Activated CD4-positive, alpha-beta T cell treated with anti-CD3 and anti-CD28 coated beads, Interleukin-2, amount 50 U/mL, for 16 hours (primary cell): ENCODE data around the gene OPN1SW.

Experiments
- DNase-seq: peaks from one replicate; pipeline ENCODE4 v3.0.0-alpha.2; 2020

OPN1SW gene, protein sequence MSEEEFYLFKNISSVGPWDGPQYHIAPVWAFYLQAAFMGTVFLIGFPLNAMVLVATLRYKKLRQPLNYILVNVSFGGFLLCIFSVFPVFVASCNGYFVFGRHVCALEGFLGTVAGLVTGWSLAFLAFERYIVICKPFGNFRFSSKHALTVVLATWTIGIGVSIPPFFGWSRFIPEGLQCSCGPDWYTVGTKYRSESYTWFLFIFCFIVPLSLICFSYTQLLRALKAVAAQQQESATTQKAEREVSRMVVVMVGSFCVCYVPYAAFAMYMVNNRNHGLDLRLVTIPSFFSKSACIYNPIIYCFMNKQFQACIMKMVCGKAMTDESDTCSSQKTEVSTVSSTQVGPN

DNA sequence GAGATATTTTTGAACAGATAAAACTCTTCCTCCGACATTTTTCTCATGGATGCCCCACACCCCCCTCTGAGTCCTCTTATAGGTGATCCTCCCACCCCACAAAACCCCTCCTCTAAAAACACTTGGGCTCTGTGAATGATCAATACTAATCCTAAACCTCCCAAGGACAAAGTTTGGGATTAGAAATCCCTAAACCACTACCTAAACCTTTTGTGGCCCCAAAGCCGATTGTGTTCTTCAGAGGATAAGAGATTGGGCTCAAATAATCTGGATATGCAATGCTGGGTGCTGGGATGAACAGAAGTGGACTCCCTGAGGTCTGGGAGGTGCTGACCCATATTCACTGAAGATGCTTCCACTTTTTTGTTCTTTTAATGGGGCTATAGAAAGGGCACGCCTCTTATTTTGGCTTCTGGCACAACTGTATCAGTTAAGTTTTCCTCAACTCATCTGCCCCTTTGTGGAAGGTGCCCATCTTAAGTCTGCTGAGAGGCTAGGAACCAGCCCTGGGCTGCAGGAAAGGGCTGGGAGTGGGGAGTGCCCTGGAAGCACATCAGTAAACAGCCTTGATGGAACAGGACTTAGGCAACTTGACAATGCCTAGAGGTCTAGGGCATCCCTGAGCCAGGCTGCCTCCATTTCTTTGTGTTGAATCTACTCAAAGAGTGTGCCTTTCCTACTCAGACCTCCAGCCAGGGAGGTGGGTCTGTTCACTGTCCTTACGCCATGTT, at the start of gene OPN1SW:
OPN1SW (minus strand) TSS at position 51 of the 731 bp plus-strand sequence; CDS start at position 38, 13 bp downstream.
- no peak for DNase-seq

DNA sequence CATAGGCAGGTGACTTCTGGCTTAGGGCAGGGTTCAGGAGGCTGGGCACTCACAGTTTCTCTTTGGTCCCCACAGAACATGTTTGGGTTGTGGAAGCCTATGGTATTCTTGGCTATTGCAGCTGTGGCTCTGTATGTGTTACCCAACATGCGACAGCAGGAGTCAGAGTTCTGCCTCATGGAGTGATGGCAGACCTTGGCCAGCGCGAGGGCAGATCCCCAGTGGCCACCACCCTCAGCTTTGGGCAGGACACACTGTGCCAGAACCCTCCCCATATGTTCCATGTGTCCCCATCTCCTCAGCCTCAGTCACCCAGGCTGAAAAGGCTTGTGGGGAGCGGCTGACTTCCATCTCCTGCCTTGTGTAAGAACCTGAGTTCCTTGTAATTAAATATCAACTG, 46.1 kb upstream of the OPN1SW start:
- no peak for DNase-seq

DNA sequence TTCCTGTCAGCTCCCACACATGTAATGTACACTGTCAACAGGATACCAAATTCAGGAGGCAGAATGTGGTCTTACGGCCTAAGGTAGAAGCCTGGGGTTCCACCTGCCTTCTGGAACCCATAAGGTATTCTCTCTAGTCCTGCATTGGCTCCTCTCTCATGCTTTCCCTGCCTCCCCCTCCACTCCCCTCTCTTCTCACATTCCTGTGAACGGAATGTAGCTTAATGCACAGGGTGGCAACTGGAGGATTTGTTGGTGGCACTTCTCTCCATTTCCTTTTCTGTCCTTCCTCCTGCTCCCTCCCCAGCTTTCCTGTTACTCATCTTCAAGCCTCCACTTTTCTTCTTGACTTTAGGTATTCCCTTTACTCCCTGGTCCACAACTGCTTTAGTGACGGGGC, 43.1 kb upstream of the OPN1SW start:
- no peak for DNase-seq

DNA sequence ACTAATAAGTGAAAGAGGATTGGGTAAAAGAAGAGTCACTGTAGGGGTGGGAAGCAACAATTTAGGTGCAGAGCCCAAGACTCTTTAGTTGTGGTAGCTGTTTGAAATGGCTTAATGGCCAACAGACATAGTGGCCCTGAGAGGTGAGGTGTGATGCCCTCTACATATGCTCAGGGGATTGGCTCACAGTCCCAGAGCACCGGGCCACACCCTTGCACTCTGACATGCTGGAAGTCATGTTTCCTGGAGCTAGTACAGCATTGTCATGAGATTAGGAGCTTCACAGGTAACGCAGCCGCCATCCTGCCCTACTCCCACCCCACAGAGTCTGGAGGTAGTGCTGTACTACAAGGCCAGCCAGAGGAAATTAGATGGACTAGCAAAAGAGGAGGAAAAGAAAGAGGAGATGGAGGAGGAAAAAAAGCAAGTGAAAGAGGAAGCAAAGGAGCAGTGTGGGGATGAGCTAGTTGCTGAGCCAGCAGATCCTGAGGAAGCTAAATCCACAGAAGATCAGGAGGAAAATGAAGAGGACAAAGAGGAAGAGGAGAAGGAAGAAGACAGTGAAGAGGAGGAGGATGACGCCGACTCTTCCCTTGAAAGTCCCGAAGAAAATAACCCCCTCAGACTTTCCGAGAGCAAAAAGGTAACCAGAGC, 39.8 kb upstream of the OPN1SW start:
- no peak for DNase-seq

DNA sequence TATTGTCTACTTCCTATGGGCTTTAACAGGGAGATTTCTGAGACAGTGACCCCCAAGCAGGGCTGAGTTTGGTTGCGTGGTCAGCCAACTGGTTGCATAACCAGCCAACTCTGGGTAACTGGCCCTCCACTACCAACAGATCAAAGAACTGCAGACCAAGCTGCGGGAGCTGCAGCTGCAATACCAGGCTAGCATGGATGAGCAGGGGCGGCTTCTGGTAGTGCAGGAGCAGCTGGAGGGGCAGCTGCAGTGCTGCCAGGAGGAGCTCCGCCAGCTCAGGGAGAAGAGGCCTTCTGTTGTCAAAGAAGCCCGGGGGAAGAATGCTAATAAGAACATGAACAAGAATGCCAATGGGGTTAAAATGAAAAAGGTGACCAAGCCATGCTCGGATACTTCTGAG, 38.9 kb upstream of the OPN1SW start:
- no peak for DNase-seq

DNA sequence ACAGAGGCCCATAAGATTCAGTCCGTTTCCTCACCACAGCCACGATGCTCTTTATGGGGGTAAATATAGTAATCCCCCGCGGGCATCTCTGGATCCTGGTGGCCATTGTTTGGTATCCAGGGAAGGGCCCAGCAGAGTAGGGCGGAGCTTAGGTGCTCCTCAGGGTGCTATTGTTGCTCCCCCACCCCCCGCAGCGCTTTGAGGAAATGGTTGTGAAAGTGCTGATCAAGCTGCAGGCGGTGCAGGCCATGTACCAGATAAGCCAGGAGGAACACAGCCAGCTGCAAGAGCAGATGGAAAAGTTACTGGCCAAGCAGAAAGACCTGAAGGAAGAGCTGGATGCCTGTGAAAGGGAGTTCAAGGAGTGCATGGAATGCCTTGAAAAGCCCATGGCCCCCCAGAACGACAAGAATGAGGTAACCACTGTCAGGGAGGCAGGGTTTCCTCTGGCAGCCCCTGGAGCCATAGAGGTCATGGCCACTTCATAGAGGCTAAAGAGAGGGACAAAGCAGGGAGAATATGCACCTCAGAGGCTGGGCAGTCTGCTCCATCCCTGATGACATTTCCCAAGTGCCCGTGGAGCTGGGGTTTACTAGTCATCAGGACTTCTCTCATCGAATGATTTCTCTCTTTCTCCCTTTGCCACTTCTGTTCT, 37.0 kb upstream of the OPN1SW start:
- no peak for DNase-seq

DNA sequence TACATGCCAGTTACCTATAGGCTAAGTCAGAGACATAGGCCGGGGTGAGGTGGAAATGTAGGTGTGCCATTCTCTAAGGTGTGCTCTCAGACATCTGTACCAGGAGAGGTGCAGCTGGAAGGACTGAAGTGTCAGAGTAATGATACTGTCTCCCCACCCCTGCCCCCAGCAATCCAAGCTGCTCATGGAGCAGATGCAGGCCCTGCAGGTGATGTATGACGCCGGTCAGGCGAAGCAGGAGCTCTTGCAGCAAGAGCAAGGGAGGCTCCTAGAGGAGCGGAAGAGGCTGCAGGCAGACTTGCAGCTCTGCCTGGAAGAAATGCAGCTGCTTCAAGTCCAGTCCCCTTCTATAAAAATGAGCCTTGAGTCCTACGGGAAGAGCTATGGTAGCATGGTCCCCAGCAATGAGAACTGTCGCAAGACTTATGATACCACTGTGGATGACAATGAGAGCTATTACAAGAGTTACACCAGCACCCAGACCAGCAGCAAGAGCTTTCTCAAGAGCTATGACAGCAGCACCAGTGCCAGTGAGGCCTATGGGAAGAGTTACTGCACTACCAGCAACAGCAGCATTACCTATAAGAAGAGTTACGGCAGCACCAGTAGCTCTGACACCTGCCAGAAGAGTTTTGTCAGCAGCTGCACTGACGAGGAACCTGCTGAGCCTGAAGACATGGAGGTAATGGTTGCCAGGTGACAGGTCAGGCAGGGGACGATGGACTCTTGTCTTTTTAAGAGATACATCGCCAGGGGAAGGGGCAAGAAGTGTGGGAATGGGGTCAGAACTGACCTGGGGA, 36.2 kb upstream of the OPN1SW start:
- no peak for DNase-seq

DNA sequence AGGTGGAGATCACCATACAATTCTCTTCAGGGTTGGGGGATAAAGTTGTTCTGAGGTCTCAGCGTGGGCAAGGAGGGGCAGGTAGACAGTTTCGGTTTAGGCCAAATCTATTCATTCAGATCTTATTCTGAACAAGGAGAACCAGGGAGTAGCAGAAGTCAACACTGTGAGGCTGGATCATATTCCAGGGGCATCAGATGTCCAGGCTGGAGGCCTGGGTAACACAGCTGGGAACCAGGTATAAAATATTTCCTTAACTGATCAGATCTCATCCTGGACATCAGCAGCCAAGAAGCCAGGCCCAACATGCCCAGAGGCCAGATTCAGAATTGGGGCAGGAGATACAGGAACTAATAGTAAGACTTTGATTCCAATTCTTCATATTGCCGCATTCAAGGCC, 35.4 kb upstream of the OPN1SW start:
- DNase-seq, result no peak

DNA sequence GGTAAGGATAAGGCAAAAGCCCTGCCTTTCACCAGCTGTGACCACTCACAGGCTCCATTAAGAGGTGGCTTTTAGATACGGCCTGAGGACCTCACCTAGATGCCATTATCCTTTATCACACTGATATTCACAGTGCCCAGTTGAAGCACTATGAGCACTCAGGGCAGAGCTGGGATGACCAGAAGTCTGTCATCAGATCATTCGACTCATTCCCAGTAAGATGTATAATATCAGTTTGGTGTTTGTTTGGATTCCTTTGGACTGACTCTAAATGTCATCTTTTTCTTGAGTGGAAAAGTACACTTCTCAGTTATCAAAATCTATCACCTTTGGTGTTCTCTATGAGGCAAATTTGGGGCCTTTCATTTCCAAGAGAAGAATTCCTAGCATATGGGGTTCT, 34.9 kb upstream of the OPN1SW start:
- DNase-seq, result no peak

DNA sequence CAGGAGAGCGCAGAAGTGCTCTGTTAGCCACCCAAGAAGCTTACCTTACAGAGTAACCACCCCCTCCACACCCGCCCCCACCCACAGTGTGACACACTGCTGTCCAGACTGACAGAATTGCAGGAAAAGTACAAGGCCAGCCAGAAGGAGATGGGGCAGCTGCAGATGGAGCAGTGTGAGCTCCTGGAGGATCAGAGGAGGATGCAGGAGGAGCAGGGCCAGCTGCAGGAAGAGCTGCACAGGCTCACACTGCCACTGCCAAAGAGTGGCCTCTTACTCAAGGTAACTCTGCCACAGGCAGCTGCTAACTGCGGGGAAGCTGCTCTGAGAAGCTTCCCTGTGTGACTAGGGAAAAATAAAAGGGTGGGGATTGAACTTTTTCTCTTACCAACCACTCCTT, 33.8 kb upstream of the OPN1SW start:
- DNase-seq, result no peak

DNA sequence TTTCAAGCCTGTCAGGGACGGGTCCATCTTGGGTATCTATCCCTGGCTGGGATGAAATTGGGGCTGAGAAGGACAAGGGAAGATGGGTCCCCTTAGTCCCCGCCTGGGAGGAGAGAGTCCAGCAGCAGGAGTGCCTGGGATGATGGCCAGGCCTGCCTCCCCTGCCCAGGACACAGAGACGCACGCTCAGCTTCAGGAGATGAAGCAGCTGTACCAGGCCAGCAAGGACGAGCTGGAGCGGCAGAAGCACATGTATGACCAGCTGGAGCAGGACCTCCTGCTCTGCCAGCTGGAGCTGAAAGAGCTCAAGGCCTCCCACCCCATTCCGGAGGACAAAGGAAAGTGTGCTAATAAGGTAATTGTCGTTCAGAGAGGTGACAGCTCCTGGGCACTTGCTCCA, 31.6 kb upstream of the OPN1SW start:
- no peak for DNase-seq

DNA sequence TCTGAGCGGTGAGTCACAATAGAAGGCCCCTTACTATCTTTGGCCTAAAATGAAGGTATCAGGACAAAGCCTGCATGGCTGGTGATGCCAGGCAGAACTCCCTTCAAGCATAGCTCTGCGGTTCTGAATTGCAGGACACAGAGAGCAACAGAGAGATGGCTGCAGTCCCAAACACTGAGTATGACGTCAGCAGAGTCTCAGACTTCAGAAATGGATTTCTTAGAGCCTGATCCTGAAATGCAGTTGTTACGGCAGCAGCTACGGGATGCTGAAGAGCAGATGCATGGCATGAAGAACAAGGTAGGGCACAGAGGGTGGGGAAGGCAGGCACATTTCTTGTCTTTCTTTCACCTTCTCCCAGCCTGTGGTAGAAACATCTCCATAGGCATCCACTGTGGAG, 29.6 kb upstream of the OPN1SW start:
- DNase-seq, result no peak

DNA sequence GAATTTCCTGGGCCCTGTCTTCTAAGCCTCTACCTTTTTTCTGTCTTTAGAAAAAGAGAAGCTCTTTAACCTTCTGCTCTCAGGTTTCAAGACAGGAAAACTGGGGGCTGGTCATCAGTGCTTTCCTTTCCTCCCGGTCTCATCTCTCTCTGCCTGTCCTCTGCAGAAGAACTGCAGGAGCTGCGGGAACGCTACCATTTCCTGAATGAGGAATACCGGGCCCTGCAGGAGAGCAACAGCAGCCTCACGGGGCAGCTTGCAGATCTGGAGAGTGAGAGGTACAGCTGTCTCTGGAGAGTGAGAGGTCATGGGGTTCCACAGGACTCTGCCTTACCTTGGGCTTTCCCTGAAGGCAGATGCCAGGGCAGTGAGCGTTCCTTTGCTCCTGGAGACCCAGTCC, 28.9 kb upstream of the OPN1SW start:
- DNase-seq, result no peak

DNA sequence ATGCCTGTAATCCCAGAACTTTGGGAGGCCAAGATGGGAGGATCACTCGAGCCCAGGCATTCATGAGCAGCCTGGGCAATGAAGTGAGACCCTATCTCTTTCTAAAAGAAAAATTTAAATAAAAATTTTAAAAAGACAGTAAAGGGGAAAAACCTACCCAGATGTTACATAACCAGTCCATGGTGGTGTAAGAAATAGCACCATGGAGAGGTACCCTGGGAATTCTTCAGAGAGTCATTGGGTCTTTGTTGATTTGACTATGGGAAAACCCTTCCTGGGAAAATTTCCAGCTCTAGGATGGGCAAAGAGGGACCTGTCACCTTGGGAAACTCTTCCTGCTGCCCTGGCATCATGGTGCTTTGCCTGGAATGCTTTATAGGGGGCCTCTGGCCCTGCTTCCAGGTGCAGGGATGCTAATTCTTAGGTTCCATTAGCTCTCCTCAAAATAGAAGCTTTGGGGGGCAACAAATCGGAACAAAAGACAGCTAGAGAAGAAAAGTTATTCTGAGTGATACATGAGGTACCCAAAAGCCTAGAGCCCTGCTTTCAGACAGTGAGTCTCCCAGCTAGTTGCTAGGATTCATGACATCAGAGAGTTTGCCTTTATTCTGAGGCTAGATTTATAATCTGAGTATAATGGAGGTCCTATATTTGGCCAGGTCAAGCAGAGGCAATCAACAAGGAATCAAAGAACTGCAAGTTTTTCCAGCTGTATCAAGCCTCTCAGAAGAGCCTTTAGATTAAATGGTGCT, 26.2 kb upstream of the OPN1SW start:
- no peak for DNase-seq

DNA sequence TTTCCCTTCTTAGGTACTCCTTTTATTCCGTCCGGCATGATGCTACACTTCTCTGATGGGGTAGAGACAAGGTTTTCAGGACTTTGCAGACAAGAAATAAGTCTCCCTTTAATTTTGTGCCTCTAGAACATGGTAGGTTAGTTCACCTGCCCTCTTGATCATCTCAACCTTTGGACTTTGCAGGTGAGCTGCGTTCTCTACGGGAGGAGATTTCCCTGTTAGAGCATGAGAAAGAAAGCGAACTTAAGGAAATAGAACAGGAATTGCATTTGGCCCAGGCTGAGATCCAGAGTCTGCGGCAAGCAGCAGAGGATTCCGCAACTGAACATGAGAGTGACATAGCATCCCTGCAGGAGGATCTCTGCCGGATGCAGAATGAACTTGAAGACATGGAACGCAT, 25.4 kb upstream of the OPN1SW start:
- no peak for DNase-seq

DNA sequence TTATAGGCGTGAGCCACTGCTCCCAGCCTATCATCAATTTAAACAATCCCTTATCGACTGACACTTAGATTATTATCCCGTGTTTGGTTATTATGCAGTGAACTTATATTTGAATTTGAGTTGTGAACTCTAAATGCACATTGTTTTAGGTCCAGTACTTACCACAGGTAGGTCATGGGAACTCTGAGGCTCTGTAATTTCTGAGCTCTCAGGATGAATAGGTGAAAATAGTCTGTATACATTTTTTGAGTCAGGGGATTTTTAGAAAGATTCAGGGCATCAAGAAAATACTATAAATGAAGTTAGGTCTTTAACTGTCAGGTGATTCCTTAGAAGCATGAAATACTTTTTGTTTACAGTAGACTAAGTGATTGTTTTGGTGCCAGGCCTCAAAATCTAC, 25.0 kb upstream of the OPN1SW start:
- DNase-seq, result peak; percentile 12

DNA sequence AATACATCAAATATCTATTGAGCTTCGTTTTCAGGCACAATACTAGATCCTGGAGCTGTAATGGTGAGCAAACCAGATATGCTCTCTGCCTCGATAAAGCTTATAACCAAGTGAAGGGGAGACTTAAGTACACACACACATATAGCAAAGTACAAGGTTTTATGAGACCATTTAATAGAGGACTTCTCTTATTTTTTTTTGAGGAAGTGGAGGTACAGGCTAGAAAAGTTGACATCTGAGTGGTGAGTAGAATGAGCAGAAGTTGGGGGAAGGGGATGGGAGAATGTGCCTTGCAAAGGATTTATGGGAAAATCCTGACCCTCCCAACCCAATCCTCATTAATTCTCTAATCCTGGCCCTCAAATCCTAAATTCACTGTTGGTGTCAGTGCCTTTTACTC, 23.9 kb upstream of the OPN1SW start:
- DNase-seq, result no peak

DNA sequence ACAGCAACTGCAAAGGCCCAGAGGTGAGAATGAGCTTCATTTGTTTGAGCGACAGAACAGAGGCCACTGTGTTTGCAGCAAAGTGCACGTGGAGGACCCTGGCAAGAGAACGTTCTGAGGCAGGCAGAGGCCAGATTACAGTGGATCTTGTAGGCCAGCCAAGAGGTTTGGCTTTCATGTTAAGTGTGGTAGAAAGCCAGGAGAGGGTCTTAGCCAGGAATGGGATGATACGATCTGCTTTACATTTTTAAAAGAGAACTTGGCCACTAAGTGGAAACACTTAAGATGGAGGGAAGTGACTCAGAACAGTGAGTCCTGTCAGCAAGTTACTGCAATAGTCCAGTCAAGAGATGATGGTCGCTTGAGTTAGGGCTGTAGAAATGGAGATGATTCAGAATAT, 20.7 kb upstream of the OPN1SW start:
- DNase-seq, result no peak

DNA sequence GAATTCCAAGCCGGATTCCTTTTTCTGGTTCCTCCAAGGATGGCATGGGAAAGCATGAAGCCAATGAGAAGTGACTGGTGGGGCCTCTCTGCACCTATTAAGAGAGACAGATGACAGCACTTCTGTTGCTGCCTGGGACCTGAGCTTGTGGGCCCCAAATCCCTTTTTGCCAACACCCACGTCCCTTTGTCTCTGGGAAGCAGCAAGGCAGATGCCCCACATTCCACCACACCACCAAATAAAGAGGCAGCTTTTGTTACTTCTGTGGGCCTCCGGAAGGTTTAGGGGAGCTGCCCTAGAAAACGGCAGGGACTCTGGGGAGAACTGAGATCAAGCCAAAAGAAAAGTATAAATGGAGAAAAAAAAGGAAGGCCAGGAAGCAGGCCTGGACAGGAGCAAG, 19.5 kb upstream of the OPN1SW start:
- no peak for DNase-seq

DNA sequence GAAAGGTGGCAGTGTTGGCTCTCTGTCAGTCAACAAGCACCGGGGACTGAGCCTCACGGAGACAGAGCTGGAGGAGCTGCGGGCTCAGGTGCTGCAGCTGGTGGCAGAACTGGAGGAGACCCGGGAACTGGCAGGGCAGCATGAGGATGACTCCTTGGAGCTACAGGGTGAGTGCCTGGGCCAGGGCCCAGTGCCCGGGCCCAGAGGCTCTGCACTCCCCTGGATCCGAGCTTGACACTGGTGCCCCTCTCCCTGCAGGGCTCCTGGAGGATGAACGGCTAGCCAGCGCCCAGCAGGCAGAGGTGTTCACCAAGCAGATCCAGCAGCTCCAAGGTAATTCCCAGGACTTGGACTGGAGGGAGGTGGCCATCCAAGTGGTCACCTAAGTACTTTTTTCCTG, 18.8 kb upstream of the OPN1SW start:
- no peak for DNase-seq

DNA sequence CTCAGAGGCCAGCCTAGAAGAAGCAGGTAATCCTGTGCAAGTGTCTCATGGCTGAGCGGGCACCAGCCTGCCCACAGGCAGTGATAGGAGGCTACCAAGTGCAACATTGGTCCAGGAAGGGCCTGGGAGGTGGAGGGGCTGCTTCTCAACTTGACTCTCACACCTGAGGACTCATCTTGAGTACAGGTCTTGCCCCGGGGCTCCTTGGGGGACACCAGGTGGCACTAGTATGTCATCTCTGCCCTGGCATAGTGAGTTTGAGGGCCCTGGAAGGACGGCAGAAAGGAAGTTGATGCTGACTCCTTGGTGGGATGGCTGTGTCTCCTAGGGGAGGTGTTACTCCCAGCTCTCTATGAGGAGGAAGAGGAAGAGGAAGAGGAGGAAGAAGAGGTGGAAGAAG, 18.4 kb upstream of the OPN1SW start:
- peak; percentile 24 for DNase-seq

DNA sequence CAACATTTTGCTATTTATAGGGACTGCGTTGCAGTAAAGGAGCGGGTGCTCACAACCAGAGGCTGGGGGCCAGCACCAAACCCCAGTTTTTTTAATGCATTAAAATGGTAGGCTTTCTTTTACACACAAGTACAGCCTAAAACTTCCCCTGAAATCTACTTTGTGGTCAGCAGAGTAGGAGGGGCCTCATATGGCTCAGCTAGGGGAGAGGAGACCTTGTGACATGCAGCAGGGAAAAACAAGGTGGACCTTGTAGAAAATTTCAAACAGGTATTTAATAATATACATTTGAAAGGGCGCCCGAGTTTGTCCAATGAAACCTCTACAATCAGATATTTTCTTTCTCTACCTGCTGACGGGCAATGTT, 17.6 kb upstream of the OPN1SW start:
- DNase-seq, result no peak
